ENCODE results near the gene SH3PXD2A.
A peak's percentile ranks its signal among the peaks of the same experiment; 100 is the strongest.

- TF ChIP-seq CTCF (IDR thresholded peaks at IDR 0.05 in 8 of 11, conservative IDR thresholded peaks at IDR 0.05 in 3 of 11) (peak in 1 of 11 experiments; percentile 8), POLR2A (IDR thresholded peaks at IDR 0.05) (no peak)
Observed at GRCh38 chr10:103855424-103855823, at the start of gene SH3PXD2A.
